Breast epithelium (tissue), 4 donors: ENCODE data around the gene WSB1. TPM values are rescaled to one million over a fixed set of nuclear protein-coding genes. Genes with fewer than 3 reads are reported as not detected.

Source experiments
- DNase-seq, 2 donors: peaks; one replicate each; pipeline ENCODE4 v3.0.0-alpha.2; 2019; ENCODE audit warnings: low spot score in 2 of 2
- H3K27ac ChIP-seq, 2 donors: fragments of 200-600 bp; sonication (generic) in 1 of 2; one replicate each; pipeline ENCODE4 v1.5.1; 2016 to 2019; ENCODE audit warnings: mild to moderate bottlenecking in 1 of 2
- H3K27me3 ChIP-seq, 2 donors: fragments of 200-600 bp; sonication (generic) in 1 of 2; one replicate each; pipeline versions ENCODE4 v1.5.1 to v1.6.0; 2017 to 2019; ENCODE audit warnings: control low read depth in 1 of 2, mild to moderate bottlenecking in 1 of 2
- H3K36me3 ChIP-seq: fragments of 200-600 bp; one replicate; pipeline ENCODE4 v1.5.1; 2019
- H3K4me1 ChIP-seq, 2 donors: fragments of 200-600 bp; sonication (generic); one replicate each; pipeline ENCODE4 v1.5.1; 2016 to 2019; ENCODE audit warnings: control low read depth in 1 of 2
- H3K4me3 ChIP-seq, 3 donors: fragments of 200-600 bp; sonication (generic); 1 replicate in 2 of 3; 2 replicates in 1 of 3; pipeline ENCODE4 v1.5.1; 2016 to 2019; ENCODE audit warnings: mild to moderate bottlenecking in 3 of 3, moderate library complexity in 2 of 3
- H3K9me3 ChIP-seq, 2 donors: fragments of 200-600 bp; sonication (generic) in 1 of 2; one replicate each; pipeline ENCODE4 v1.5.1; 2016 to 2019; ENCODE audit warnings: control low read depth in 1 of 2
- POLR2A ChIP-seq: fragments of 450-650 bp; IDR thresholded peaks from one replicate; pipeline ENCODE4 v1.6.1; 2016; ENCODE audit warnings: antibody characterized with exemption, mild to moderate bottlenecking, moderate library complexity
- POLR2AphosphoS5 ChIP-seq, 3 donors: sonication (generic); formaldehyde crosslinking; IDR thresholded peaks; one replicate each; pipeline ENCODE4 v1.6.1; 2017; ENCODE audit warnings: antibody characterized with exemption in 3 of 3
- intact Hi-C: fragments of 100-400 bp; cut with DNase I; formaldehyde crosslinking; loops from one replicate; pipeline ENCODE4 v1.15.1; 2023; ENCODE audit warnings: low total_unique reads
- total RNA-seq, 3 donors: library from RNA; depleted of rRNA; stranded (reverse); fragments of >200 nt; gene quantifications; one replicate each; pipeline ENCODE4 v1.1.0, GENCODE V29; 2016
- TF ChIP-seq, protein P1 (sequence below), 3 donors: fragments of 450-650 bp; IDR thresholded peaks; one replicate each; pipeline ENCODE4 v1.5.1; 2016 to 2017; ENCODE audit warnings: antibody characterized with exemption in 3 of 3, mild to moderate bottlenecking in 3 of 3, moderate library complexity in 3 of 3

The WSB1 gene
- total RNA-seq, 3 donors from 2014 or later: 90.6 to 219 (median 160) TPM

DNA sequence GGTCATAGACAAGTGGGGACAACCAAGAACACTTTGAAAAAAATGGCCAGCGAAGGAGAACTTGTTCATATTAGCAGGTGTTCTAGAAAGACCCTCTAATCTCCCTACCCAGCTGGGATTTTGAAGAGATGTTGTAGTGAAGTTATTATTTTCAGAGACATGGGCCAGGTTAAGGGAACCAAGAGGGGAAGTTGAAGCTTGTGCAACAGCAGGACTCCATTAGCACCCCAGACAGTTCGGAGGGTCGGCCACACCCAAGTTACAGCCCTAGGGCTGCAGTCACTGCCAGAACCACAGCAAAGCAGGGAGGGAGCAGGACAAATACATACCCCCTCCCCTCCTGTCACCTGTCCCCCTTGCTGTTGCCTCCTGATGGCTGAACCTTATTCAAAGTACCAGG lies 42.3 kb downstream of the WSB1 start:
- intact Hi-C loops: no loop called here
- Histone ChIP-seq H3K36me3 (no peaks in the 10 kb centered on the region), H3K4me1 (peaks cover 7 to 8% of the 10 kb centered on the region in 2 donors), H3K27ac (no peak overlapping the region), H3K4me3 (no peak overlapping the region), H3K27me3 (no peaks in the 10 kb centered on the region), H3K9me3 (no peaks in the 10 kb centered on the region)
- TF ChIP-seq POLR2AphosphoS5 (IDR thresholded peaks at IDR 0.05) (no peak), POLR2A (no peak)
- TF ChIP-seq, protein P1, sequence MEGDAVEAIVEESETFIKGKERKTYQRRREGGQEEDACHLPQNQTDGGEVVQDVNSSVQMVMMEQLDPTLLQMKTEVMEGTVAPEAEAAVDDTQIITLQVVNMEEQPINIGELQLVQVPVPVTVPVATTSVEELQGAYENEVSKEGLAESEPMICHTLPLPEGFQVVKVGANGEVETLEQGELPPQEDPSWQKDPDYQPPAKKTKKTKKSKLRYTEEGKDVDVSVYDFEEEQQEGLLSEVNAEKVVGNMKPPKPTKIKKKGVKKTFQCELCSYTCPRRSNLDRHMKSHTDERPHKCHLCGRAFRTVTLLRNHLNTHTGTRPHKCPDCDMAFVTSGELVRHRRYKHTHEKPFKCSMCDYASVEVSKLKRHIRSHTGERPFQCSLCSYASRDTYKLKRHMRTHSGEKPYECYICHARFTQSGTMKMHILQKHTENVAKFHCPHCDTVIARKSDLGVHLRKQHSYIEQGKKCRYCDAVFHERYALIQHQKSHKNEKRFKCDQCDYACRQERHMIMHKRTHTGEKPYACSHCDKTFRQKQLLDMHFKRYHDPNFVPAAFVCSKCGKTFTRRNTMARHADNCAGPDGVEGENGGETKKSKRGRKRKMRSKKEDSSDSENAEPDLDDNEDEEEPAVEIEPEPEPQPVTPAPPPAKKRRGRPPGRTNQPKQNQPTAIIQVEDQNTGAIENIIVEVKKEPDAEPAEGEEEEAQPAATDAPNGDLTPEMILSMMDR (IDR thresholded peaks at IDR 0.05): no peak
- DNase-seq: no peak

DNA sequence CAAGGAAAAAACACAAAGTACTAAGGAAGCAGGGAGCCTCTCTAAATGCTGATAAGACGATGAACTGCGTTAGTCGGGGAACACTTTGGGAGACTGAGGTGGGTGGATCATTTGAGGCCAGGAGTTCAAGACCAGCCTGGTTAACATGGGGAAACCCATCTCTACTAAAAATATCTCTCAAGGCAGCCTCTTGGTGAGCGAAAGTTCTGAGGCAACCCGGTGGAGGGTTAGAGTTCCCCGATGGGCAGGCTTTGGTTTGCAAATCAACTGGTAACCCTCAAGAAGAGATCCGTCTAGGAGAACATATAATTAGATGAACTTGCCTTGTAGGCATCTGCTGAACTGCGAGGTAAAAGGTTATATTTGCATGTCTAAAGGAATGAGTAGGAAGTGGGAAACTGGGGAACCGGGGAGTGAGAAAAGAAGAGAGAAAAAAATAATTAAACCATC lies 44.6 kb downstream of the WSB1 start:
- Histone ChIP-seq H3K4me3 (no peak overlapping the region), H3K27me3 (no peaks in the 10 kb centered on the region), H3K4me1 (no peaks in the 10 kb centered on the region), H3K36me3 (no peaks in the 10 kb centered on the region), H3K27ac (no peak overlapping the region), H3K9me3 (no peaks in the 10 kb centered on the region)
- TF ChIP-seq POLR2A (no peak), POLR2AphosphoS5 (IDR thresholded peaks at IDR 0.05) (no peak)
- TF ChIP-seq, protein P1 (IDR thresholded peaks at IDR 0.05): no peak
- DNase-seq: no peak
- intact Hi-C loops: no loop called here

DNA sequence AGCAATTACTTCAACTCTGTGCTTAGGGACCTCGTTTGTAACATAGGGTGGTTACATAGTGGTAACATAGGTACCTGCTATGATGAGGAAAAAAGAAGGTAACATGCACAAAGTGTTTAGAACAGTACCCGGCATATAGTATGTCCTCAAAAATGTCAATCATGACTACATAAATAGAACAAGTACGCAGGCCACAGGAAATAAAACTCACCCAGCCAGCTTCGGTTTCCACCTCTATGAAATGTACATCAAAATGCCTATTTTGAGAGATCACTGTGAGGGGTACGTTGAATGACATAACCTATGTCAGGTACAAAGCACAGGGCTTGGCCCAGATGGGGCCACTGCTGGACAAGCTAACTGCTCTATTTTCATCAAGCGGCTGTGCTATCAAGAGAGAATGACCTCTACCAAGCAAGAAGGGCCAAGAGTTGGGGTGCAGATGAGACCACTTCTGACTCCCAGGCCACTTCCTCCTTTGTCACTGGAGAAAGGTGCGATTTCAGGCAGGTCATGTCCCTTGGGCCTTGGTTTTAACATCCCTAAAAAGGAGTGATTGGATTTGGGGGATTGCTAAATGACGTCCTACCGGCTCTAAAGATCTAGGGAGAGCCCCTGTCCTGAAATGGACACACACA lies 45.4 kb downstream of the WSB1 start:
- Histone ChIP-seq H3K36me3 (no peaks in the 10 kb centered on the region), H3K4me1 (no peaks in the 10 kb centered on the region), H3K4me3 (no peak overlapping the region), H3K9me3 (no peaks in the 10 kb centered on the region), H3K27ac (no peak overlapping the region), H3K27me3 (no peaks in the 10 kb centered on the region)
- TF ChIP-seq, protein P1 (IDR thresholded peaks at IDR 0.05): no peak
- no peak for TF ChIP-seq POLR2A
- TF ChIP-seq POLR2AphosphoS5 (IDR thresholded peaks at IDR 0.05): no peak
- intact Hi-C loops: no loop called here
- no peak for DNase-seq

DNA sequence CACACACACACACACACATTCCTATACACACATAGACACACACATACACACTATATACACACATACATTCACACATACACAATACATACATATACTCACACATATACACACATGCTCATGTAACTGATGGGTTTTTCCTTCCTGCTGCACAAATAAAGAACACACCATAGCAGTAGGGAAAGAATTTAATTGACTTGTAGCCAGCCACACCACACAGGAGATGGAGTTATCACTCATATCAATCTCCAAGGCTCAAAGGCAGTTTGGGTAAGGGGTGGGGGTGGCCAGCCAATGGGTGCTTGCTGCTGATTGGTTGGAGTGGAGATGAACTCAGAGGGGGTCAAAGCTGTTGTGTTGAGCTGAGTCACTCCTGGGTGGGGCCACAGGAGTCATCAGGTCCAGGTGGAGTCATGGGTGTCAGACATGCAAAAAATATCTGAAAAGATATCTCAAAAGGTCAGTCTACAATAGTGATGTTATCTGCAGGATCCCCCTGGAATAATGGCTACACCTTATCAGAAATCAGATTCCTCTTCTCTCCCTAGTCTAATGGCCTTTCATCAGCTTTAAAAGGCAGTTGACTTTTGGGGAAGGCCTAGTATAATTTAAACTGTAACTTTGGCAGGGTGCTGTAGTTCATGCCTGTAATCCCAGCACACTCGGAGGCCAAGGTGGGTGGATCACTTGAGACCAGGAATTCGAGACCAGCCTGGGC lies 46.1 kb downstream of the WSB1 start:
- intact Hi-C loops: loop anchor here (5.0 kb wide), 1 partner anchor 103 kb away; no protein-coding TSS in a partner anchor
- H3K36me3 ChIP-seq: no peaks in the 10 kb centered on the region
- no peaks in the 10 kb centered on the region for H3K9me3 ChIP-seq
- no peak for DNase-seq
- H3K27ac ChIP-seq: no peak overlapping the region
- no peak for TF ChIP-seq POLR2A
- no peak for TF ChIP-seq POLR2AphosphoS5 (IDR thresholded peaks at IDR 0.05)
- TF ChIP-seq, protein P1 (IDR thresholded peaks at IDR 0.05): no peak
- H3K27me3 ChIP-seq: no peaks in the 10 kb centered on the region
- no peak overlapping the region for H3K4me3 ChIP-seq
- H3K4me1 ChIP-seq: no peaks in the 10 kb centered on the region

DNA sequence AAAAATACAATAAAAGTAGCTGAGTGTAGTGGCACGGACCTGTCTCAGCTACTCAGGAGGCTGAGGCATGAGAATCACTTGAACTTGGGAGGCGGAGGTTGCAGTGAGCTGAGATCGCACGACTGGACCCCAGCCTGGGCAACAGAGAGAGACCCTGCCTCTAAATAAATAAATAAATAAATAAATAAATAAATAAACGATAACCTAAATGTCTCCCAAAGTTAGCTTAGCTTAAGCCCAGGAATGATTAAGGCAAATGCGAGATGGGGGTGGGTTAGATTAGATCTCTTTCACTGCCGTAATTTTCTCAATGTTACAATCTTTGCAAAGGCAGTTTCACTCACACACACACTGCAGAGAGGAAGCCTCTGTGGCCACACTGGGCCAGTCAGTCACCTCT lies 46.7 kb downstream of the WSB1 start:
- DNase-seq: no peak
- H3K4me1 ChIP-seq: no peaks in the 10 kb centered on the region
- intact Hi-C loops: loop anchor here (5.0 kb wide), 1 partner anchor 103 kb away; no protein-coding TSS in a partner anchor
- TF ChIP-seq, protein P1 (IDR thresholded peaks at IDR 0.05): no peak
- TF ChIP-seq POLR2AphosphoS5 (IDR thresholded peaks at IDR 0.05): no peak
- no peak for TF ChIP-seq POLR2A
- no peaks in the 10 kb centered on the region for H3K27me3 ChIP-seq
- H3K4me3 ChIP-seq: no peak overlapping the region
- H3K36me3 ChIP-seq: no peaks in the 10 kb centered on the region
- no peaks in the 10 kb centered on the region for H3K9me3 ChIP-seq
- peak overlapping the region; percentile 17 to 59 for H3K27ac ChIP-seq
